HFFc6 (cell line): Measurements from ENCODE around the gene DPPA3. TPM values are rescaled to one million over a fixed set of nuclear protein-coding genes. Genes with fewer than 3 reads are reported as not detected.
A peak's percentile ranks its signal among the peaks of the same experiment; 100 is the strongest.
"Not testable (repeated sequence)": the region's sequence is repeated elsewhere in the genome, so short reads cannot be mapped to it uniquely, and the experiment has no call there.

Experiments used
- DNase-seq: peaks from one replicate; pipeline ENCODE4 v3.0.0-alpha.2; 2018
- H3K27ac Mint-ChIP-seq: 2 replicates; pipeline ENCODE4 v1.8.0; 2020; ENCODE audit warnings: mild to moderate bottlenecking, mixed read lengths
- H3K27me3 Mint-ChIP-seq: 2 replicates; pipeline ENCODE4 v1.8.0; 2021; ENCODE audit warnings: mild to moderate bottlenecking, moderate library complexity, mixed read lengths; ENCODE audit not compliant: insufficient read depth
- H3K36me3 Mint-ChIP-seq: 2 replicates; pipeline ENCODE4 v1.8.0; 2021; ENCODE audit warnings: low read depth, mixed read lengths
- H3K4me1 Mint-ChIP-seq: 2 replicates; pipeline ENCODE4 v1.8.0; 2020; ENCODE audit warnings: low read depth, mixed read lengths
- H3K4me3 Mint-ChIP-seq: 2 replicates; pipeline ENCODE4 v1.8.0; 2020; ENCODE audit warnings: mild to moderate bottlenecking, moderate library complexity, mixed read lengths
- H3K9me3 Mint-ChIP-seq: 2 replicates; pipeline ENCODE4 v1.8.0; 2020; ENCODE audit warnings: mild to moderate bottlenecking, mixed read lengths
- CTCF ChIP-seq: fragments of 200-600 bp; sonication (generic); IDR thresholded peaks from 2 replicates; pipeline ENCODE4 v1.5.0; 2021; ENCODE audit warnings: antibody characterized with exemption, mild to moderate bottlenecking
- long read RNA-seq: library from polyadenylated mRNA; unstranded; transcript quantifications from one replicate; pipeline ENCODE4 v2.0.0, GENCODE V29; 2019
- total RNA-seq, 6 experiments: library from RNA; stranded (reverse); fragmentation: NEBNext Ultra II Directional; extraction: Animal tissue kit (Norgen Biotek cat#: 25700); gene quantifications; 2 replicates in 1 of 6; 3 replicates in 5 of 6; pipeline ENCODE4 v1.2.3, GENCODE V29; 2021

The DPPA3 gene
- total RNA-seq, result not detected
- long read RNA-seq, result 0 reads

GRCh38 chr12:7711133-7711532, at the start of gene DPPA3:
Gene DPPA3 (plus strand): TSS chr12:7711433. CDS start chr12:7711571, 138 bp downstream.
- Mint-ChIP-seq H3K36me3 (no peaks in the 10 kb centered on the region), H3K27ac (no peak within 1 kb of the TSS), H3K4me3 (no peak within 1 kb of the TSS), H3K27me3 (peaks cover 13% of the 10 kb centered on the region), H3K4me1 (no peaks in the 10 kb centered on the region), H3K9me3 (peaks cover 4% of the 10 kb centered on the region; the same call in 1 of the 2 replicates)
- no peak for DNase-seq
- no peak for TF ChIP-seq CTCF

GRCh38 chr12:7661741-7662140, 49.5 kb upstream of the DPPA3 start:
- H3K36me3 Mint-ChIP-seq, result no peaks in the 10 kb centered on the region
- H3K27me3 Mint-ChIP-seq, result peaks cover 6% of the 10 kb centered on the region
- H3K4me3 Mint-ChIP-seq, result no peak overlapping the region
- H3K9me3 Mint-ChIP-seq, result no peaks in the 10 kb centered on the region
- H3K4me1 Mint-ChIP-seq, result no peaks in the 10 kb centered on the region
- no peak for TF ChIP-seq CTCF
- no peak overlapping the region for H3K27ac Mint-ChIP-seq
- no peak for DNase-seq

- H3K27me3 Mint-ChIP-seq, result peaks cover 4% of the 10 kb centered on the region
- H3K4me3 Mint-ChIP-seq, result no peak overlapping the region
- no peaks in the 10 kb centered on the region for H3K4me1 Mint-ChIP-seq
- TF ChIP-seq CTCF, result no peak
- H3K9me3 Mint-ChIP-seq, result no peaks in the 10 kb centered on the region
- no peaks in the 10 kb centered on the region for H3K36me3 Mint-ChIP-seq
- H3K27ac Mint-ChIP-seq, result no peak overlapping the region
- no peak for DNase-seq
These were observed 44.6 kb upstream of the DPPA3 start for GRCh38 chr12:7666595-7666994.

- Mint-ChIP-seq H3K36me3 (no peaks in the 10 kb centered on the region), H3K9me3 (no peaks in the 10 kb centered on the region), H3K27me3 (peaks cover 4% of the 10 kb centered on the region), H3K4me3 (no peak overlapping the region), H3K4me1 (no peaks in the 10 kb centered on the region), H3K27ac (no peak overlapping the region)
- peak; percentile 16 for DNase-seq
- TF ChIP-seq CTCF, result peak; percentile 66
These were observed 44.1 kb upstream of the DPPA3 start for GRCh38 chr12:7667125-7667524.

- Mint-ChIP-seq H3K36me3 (no peaks in the 10 kb centered on the region), H3K9me3 (no peaks in the 10 kb centered on the region), H3K27ac (no peak overlapping the region), H3K4me3 (no peak overlapping the region), H3K4me1 (no peaks in the 10 kb centered on the region), H3K27me3 (peaks cover 4% of the 10 kb centered on the region)
- TF ChIP-seq CTCF, result no peak
- no peak for DNase-seq
These were observed 43.1 kb upstream of the DPPA3 start for GRCh38 chr12:7668171-7668570.

GRCh38 chr12:7675455-7675854, 35.8 kb upstream of the DPPA3 start:
- not testable (repeated sequence) for H3K9me3 Mint-ChIP-seq, H3K36me3 Mint-ChIP-seq, DNase-seq, H3K27ac Mint-ChIP-seq, H3K4me3 Mint-ChIP-seq, H3K4me1 Mint-ChIP-seq, H3K27me3 Mint-ChIP-seq
